ENCODE results near the gene CNPY3. TPM values are rescaled to one million over a fixed set of nuclear protein-coding genes. Genes with fewer than 3 reads are reported as not detected.

The CNPY3 gene
- total and polyA plus RNA-seq, 2 of the 13 experiments (the other 11 are each of a cell fraction or from before 2014, with no cell fraction given), result 42.3 to 60.2 TPM

- TF ChIP-seq ZNF687 (CRISPR knock-in tag; IDR thresholded peaks at IDR 0.05) (peak; percentile 59), ZNF232 (CRISPR knock-in tag; IDR thresholded peaks at IDR 0.05; ENCODE audit: borderline replicate concordance) (0 out of 2 replicates have a peak, but pooled peaks have one; percentile 21), SPEN (CRISPR knock-in tag; IDR thresholded peaks at IDR 0.05; ENCODE audit: low read depth) (peak; percentile 47; the same call in 1 of the 2 replicates), HMGXB4 (CRISPR knock-in tag; IDR thresholded peaks at IDR 0.05; ENCODE audit: borderline replicate concordance in 1 of 2, low read depth in 1 of 2) (peak; percentile 37 to 41; a peak in 1 of 4 replicates), ZNF343 (CRISPR knock-in tag; IDR thresholded peaks at IDR 0.05) (0 out of 2 replicates have a peak, but pooled peaks have one; percentile 38), ZSCAN31 (CRISPR knock-in tag; IDR thresholded peaks at IDR 0.05; ENCODE audit: low read depth) (peak; percentile 52; the same call in 1 of the 2 replicates), ZSCAN5A (CRISPR knock-in tag; IDR thresholded peaks at IDR 0.05; ENCODE audit: borderline replicate concordance) (0 out of 2 replicates have a peak, but pooled peaks have one; percentile 34), HDAC2 (CRISPR knock-in tag; IDR thresholded peaks at IDR 0.05) (peak; percentile 44; the same call in 1 of the 2 replicates), HINFP (CRISPR knock-in tag; IDR thresholded peaks at IDR 0.05; ENCODE audit: low read depth) (0 out of 2 replicates have a peak, but pooled peaks have one; percentile 18), ZGPAT (CRISPR knock-in tag; IDR thresholded peaks at IDR 0.05) (peak; percentile 19)
Observed at GRCh38 chr6:42894041-42894828, 35.0 kb upstream of the CNPY3 start (continued).
